Esophagus muscularis mucosa (tissue), 4 donors: ENCODE results near the gene ATXN10.

Experiments used
- EP300 ChIP-seq: sonication (generic); formaldehyde crosslinking; IDR thresholded peaks from one replicate; pipeline ENCODE4 v1.6.1; 2017; ENCODE audit warnings: antibody characterized with exemption
- POLR2A ChIP-seq: fragments of 450-650 bp; IDR thresholded peaks from one replicate; pipeline ENCODE4 v1.6.1; 2017; ENCODE audit warnings: antibody characterized with exemption, moderate library complexity, mild to moderate bottlenecking, low read depth
- POLR2AphosphoS5 ChIP-seq, 2 donors: sonication (generic); formaldehyde crosslinking; IDR thresholded peaks; one replicate each; pipeline ENCODE4 v1.6.1; 2017; ENCODE audit warnings: antibody characterized with exemption in 2 of 2
- TF ChIP-seq, protein P1 (sequence below), 3 experiments: fragments of 200-600 bp in 2 of 3; fragments of 450-650 bp in 1 of 3; sonication (generic) in 2 of 3; IDR thresholded peaks; one replicate each; pipeline ENCODE4 v1.5.1; 2017 to 2019; ENCODE audit warnings: antibody characterized with exemption in 3 of 3, mild to moderate bottlenecking in 2 of 3, moderate library complexity in 1 of 3

- TF ChIP-seq POLR2A (no peak), EP300 (no peak), POLR2AphosphoS5 (IDR thresholded peaks at IDR 0.05) (no peak)
- TF ChIP-seq, protein P1, sequence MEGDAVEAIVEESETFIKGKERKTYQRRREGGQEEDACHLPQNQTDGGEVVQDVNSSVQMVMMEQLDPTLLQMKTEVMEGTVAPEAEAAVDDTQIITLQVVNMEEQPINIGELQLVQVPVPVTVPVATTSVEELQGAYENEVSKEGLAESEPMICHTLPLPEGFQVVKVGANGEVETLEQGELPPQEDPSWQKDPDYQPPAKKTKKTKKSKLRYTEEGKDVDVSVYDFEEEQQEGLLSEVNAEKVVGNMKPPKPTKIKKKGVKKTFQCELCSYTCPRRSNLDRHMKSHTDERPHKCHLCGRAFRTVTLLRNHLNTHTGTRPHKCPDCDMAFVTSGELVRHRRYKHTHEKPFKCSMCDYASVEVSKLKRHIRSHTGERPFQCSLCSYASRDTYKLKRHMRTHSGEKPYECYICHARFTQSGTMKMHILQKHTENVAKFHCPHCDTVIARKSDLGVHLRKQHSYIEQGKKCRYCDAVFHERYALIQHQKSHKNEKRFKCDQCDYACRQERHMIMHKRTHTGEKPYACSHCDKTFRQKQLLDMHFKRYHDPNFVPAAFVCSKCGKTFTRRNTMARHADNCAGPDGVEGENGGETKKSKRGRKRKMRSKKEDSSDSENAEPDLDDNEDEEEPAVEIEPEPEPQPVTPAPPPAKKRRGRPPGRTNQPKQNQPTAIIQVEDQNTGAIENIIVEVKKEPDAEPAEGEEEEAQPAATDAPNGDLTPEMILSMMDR (IDR thresholded peaks at IDR 0.05), result no peak
Measured at GRCh38 chr22:45651931-45652528, 19.6 kb upstream of the ATXN10 start.
